OCI-LY3 (cell line): ENCODE data around the gene PBX3.

ENCODE experiments used
- H2AFZ ChIP-seq: fragments of 200-600, 300-600 bp; shearing (Covaris generic); 2 replicates; pipeline ENCODE4 v1.6.0; 2014; ENCODE audit warnings: antibody characterized with exemption, low read depth, low read length
- H3K27ac ChIP-seq: fragments of 200-600, 300-600 bp; sonication (generic); 2 replicates; pipeline ENCODE4 v1.5.1; 2014; ENCODE audit warnings: mild to moderate bottlenecking, low read length, moderate library complexity, mixed read lengths
- H3K27me3 ChIP-seq: fragments of 200-600, 300-600 bp; sonication (generic); 2 replicates; pipeline ENCODE4 v1.6.1; 2014; ENCODE audit warnings: low read depth, low read length, mixed read lengths
- H3K36me3 ChIP-seq: fragments of 200-600, 300-600 bp; sonication (generic); replicated peaks from 2 replicates; pipeline ENCODE3; 2014; ENCODE audit warnings: low read depth, low read length, mixed read lengths
- H3K4me1 ChIP-seq: fragments of 300-600, 200-600 bp; sonication (generic); 2 replicates; pipeline ENCODE4 v1.6.1; 2014; ENCODE audit warnings: low read length, mixed read lengths
- H3K4me2 ChIP-seq: fragments of 200-600, 300-600 bp; sonication (generic); 2 replicates; pipeline ENCODE4 v1.6.1; 2014; ENCODE audit warnings: low read length, mixed read lengths
- H3K4me3 ChIP-seq: fragments of 300-600, 200-600 bp; sonication (generic); 2 replicates; pipeline ENCODE4 v1.5.1; 2014; ENCODE audit warnings: antibody characterized with exemption, mild to moderate bottlenecking, low read length, moderate library complexity
- H3K79me2 ChIP-seq: fragments of 300-600, 200-600 bp; shearing (Covaris generic); 2 replicates; pipeline ENCODE4 v1.6.1; 2014; ENCODE audit warnings: mild to moderate bottlenecking, low read length, mixed read lengths
- H3K9ac ChIP-seq: fragments of 300-600, 200-600 bp; shearing (Covaris generic); 2 replicates; pipeline ENCODE4 v1.6.0; 2014; ENCODE audit warnings: mild to moderate bottlenecking, low read length, moderate library complexity
- H3K9me3 ChIP-seq: fragments of 200-600, 300-600 bp; shearing (Covaris generic); 2 replicates; pipeline ENCODE4 v1.6.1; 2014; ENCODE audit warnings: low read length, mixed read lengths; ENCODE audit not compliant: insufficient read depth
- H4K20me1 ChIP-seq: fragments of 200-600, 300-600 bp; sonication (generic); 2 replicates; pipeline ENCODE4 v1.6.1; 2016; ENCODE audit warnings: low read length, mixed read lengths; ENCODE audit not compliant: insufficient read depth
- CTCF ChIP-seq: fragments of 200-600, 300-600 bp; sonication (generic); IDR thresholded peaks from 2 replicates; pipeline ENCODE4 v1.5.1; 2014; ENCODE audit warnings: antibody characterized with exemption, low read length, low read depth
- EZH2phosphoT487 ChIP-seq: fragments of 200-600 bp; shearing (Covaris generic); IDR thresholded peaks from 2 replicates; pipeline ENCODE4 v1.6.1; 2018; ENCODE audit warnings: antibody characterized with exemption, mixed run types, low read depth

Gene PBX3

GRCh38 chr9:126000731-126001580, 253.8 kb downstream of the PBX3 start:
- no peak for TF ChIP-seq CTCF
- TF ChIP-seq EZH2phosphoT487 = no peak
- no peak overlapping the region for H3K27ac ChIP-seq
- H3K36me3 ChIP-seq = no peaks in the 10 kb centered on the region
- H3K4me3 ChIP-seq = no peak overlapping the region
- no peak overlapping the region for H3K9ac ChIP-seq
- no peaks in the 10 kb centered on the region for H3K4me1 ChIP-seq
- no peaks in the 10 kb centered on the region for H3K79me2 ChIP-seq
- no peaks in the 10 kb centered on the region for H3K27me3 ChIP-seq
- H4K20me1 ChIP-seq = no peaks in the 10 kb centered on the region
- no peak overlapping the region for H2AFZ ChIP-seq
- H3K4me2 ChIP-seq = no peak overlapping the region
- no peaks in the 10 kb centered on the region for H3K9me3 ChIP-seq

- H3K4me3 ChIP-seq = no peak overlapping the region
- no peak overlapping the region for H3K27ac ChIP-seq
- no peak overlapping the region for H3K9ac ChIP-seq
- TF ChIP-seq CTCF (no peak), EZH2phosphoT487 (no peak)
- no peaks in the 10 kb centered on the region for H3K27me3 ChIP-seq
- no peaks in the 10 kb centered on the region for H3K36me3 ChIP-seq
- no peaks in the 10 kb centered on the region for H4K20me1 ChIP-seq
- no peaks in the 10 kb centered on the region for H3K9me3 ChIP-seq
- H3K79me2 ChIP-seq = no peaks in the 10 kb centered on the region
- H2AFZ ChIP-seq = no peak overlapping the region
- H3K4me2 ChIP-seq = no peak overlapping the region
- no peaks in the 10 kb centered on the region for H3K4me1 ChIP-seq
Observed at GRCh38 chr9:126001581-126002225, 254.5 kb downstream of the PBX3 start.

GRCh38 chr9:126002476-126003350, 255.5 kb downstream of the PBX3 start:
- no peaks in the 10 kb centered on the region for H3K79me2 ChIP-seq
- H3K9ac ChIP-seq = no peak overlapping the region
- no peaks in the 10 kb centered on the region for H3K36me3 ChIP-seq
- no peaks in the 10 kb centered on the region for H3K27me3 ChIP-seq
- no peaks in the 10 kb centered on the region for H4K20me1 ChIP-seq
- no peak overlapping the region for H2AFZ ChIP-seq
- no peak for TF ChIP-seq CTCF
- TF ChIP-seq EZH2phosphoT487 = no peak
- H3K4me3 ChIP-seq = no peak overlapping the region
- no peaks in the 10 kb centered on the region for H3K9me3 ChIP-seq
- no peak overlapping the region for H3K4me2 ChIP-seq
- H3K4me1 ChIP-seq = no peaks in the 10 kb centered on the region
- H3K27ac ChIP-seq = no peak overlapping the region

GRCh38 chr9:126009047-126009446, 261.9 kb downstream of the PBX3 start:
- Histone ChIP-seq H3K9ac (no peak overlapping the region), H3K79me2 (no peaks in the 10 kb centered on the region), H3K4me3 (no peak overlapping the region), H2AFZ (no peak overlapping the region), H4K20me1 (no peaks in the 10 kb centered on the region), H3K4me2 (no peak overlapping the region), H3K4me1 (no peaks in the 10 kb centered on the region), H3K27ac (no peak overlapping the region), H3K9me3 (peaks cover 9% of the 10 kb centered on the region; the same call in 1 of the 2 replicates), H3K27me3 (no peaks in the 10 kb centered on the region), H3K36me3 (no peaks in the 10 kb centered on the region)
- TF ChIP-seq CTCF (peak; percentile 19), EZH2phosphoT487 (no peak)
